GM21528 (cell line): ENCODE data around the gene PPFIA3.

Experiments
- ATAC-seq: cut with Tn5 transposase; IDR thresholded peaks from one replicate; pipeline ENCODE4 v1.9.1; 2021; ENCODE audit warnings: mild to moderate bottlenecking, moderate library complexity; ENCODE audit not compliant: unreplicated experiment, low FRiP score

The PPFIA3 gene

GRCh38 chr19:49148044-49148682 is 28.8 kb downstream of the PPFIA3 start:
- no peak for ATAC-seq

GRCh38 chr19:49148784-49149651 is 29.7 kb downstream of the PPFIA3 start:
- no peak for ATAC-seq

- ATAC-seq: no peak
Observed at GRCh38 chr19:49149652-49150105, 30.3 kb downstream of the PPFIA3 start.

GRCh38 chr19:49150106-49150943 is 31.0 kb downstream of the PPFIA3 start:
- no peak for ATAC-seq

- ATAC-seq: no peak
Observed at GRCh38 chr19:49150944-49151243, 31.6 kb downstream of the PPFIA3 start.

GRCh38 chr19:49151267-49152118 is 32.1 kb downstream of the PPFIA3 start:
- no peak for ATAC-seq

- ATAC-seq: no peak
Observed at GRCh38 chr19:49152119-49152550, 32.8 kb downstream of the PPFIA3 start.

- ATAC-seq: no peak
Observed at GRCh38 chr19:49153167-49153809, 33.9 kb downstream of the PPFIA3 start.

GRCh38 chr19:49154279-49154678 is 34.9 kb downstream of the PPFIA3 start:
- no peak for ATAC-seq

GRCh38 chr19:49155005-49155819 is 35.9 kb downstream of the PPFIA3 start, which contains the start of gene HRC:
Gene HRC, minus strand, starts transcription at chr19:49155396. Its CDS starts 159 bp downstream, at chr19:49155237.
- ATAC-seq: no peak

- no peak for ATAC-seq
Observed at GRCh38 chr19:49155820-49156346, 36.5 kb downstream of the PPFIA3 start.

- no peak for ATAC-seq
Observed at GRCh38 chr19:49157445-49158224, 38.3 kb downstream of the PPFIA3 start, which contains the start of gene TRPM4. Gene TRPM4, plus strand, starts transcription at chr19:49157792. Its CDS starts 75 bp downstream, at chr19:49157867.

- no peak for ATAC-seq
Observed at GRCh38 chr19:49160450-49161189, 41.3 kb downstream of the PPFIA3 start.

- no peak for ATAC-seq
Observed at GRCh38 chr19:49161987-49162386, 42.6 kb downstream of the PPFIA3 start.

GRCh38 chr19:49165111-49165750 is 45.9 kb downstream of the PPFIA3 start:
- no peak for ATAC-seq

- ATAC-seq: no peak
Observed at GRCh38 chr19:49165865-49166301, 46.5 kb downstream of the PPFIA3 start.
